Stimulated activated CD4-positive, alpha-beta T cell treated with anti-CD3 and anti-CD28 coated beads, Interleukin-1b, Interleukin-23, amount 100 ng/mL, for 48 hours (primary cell): ENCODE results near the gene MYMK.

Experiments used
- DNase-seq: peaks from one replicate; pipeline ENCODE4 v3.0.0-alpha.2; 2020

The MYMK gene

GRCh38 chr9:133557581-133557980 is 32.8 kb upstream of the MYMK start:
- DNase-seq = no peak

- no peak for DNase-seq
Measured at GRCh38 chr9:133556354-133556753, 31.6 kb upstream of the MYMK start.

GRCh38 chr9:133554729-133555128 is 30.0 kb upstream of the MYMK start:
- DNase-seq = no peak

DNA sequence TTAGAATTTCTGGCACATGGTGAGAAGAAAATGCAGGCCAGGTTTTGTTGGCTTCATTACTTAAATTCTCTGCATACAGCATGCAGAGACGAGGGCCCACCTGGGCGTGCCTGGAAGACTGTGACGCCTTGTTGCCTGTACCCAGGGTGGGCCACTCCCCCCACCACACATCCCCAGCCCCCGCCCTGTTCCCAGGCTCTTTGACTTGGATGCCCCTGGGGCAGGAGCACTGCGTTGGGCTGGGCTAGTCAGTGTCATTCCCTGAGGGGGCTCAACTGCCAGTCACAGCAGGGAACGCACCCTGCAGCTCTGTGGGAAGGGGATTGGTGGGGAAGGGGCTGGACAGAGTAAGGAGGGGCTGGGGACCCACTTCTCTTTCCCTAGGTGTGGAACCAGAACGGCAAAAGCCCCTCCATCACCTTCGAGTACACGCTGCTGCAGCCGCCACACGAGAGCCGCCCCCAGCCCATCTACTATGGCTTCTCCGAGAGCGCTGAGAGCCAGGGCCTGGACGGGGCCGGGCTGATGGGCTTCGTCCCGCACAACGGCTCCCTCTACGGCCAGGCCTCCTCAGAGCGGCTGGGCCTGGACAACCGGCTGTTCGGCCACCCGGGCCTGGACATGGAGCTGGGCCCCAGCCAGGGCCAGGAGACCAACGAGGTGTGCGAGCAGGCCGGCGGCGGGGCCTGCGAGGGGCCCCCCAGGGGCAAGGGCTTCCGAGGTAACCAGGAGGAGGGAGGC is 29.4 kb upstream of the MYMK start:
- DNase-seq = no peak

GRCh38 chr9:133553123-133553522 is 28.4 kb upstream of the MYMK start:
- DNase-seq = no peak

GRCh38 chr9:133552236-133552635 is 27.5 kb upstream of the MYMK start:
- no peak for DNase-seq

- DNase-seq = no peak
Measured at GRCh38 chr9:133551446-133551845, 26.7 kb upstream of the MYMK start.

- DNase-seq = no peak
Measured at GRCh38 chr9:133547116-133547515, 22.4 kb upstream of the MYMK start.

DNA sequence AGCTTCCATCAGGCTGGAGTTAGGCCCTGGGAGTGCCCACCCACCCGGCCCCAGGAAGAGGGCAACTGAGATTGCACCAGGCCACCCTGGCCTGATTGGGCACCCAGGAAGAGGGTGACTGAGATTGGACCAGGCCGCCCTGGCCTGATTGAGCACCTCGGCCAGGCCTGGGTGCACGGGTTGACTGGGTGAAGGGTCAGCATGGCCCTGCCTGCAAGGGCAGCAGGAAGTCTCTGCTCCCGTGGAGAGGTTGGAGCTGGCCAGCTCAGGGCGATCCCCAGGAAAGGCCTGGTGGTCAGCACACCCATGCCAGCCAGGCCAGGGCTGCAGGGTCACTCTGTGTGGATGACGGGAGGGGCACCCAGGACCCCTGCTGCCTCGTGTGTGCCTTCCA is 21.5 kb upstream of the MYMK start:
- no peak for DNase-seq

DNA sequence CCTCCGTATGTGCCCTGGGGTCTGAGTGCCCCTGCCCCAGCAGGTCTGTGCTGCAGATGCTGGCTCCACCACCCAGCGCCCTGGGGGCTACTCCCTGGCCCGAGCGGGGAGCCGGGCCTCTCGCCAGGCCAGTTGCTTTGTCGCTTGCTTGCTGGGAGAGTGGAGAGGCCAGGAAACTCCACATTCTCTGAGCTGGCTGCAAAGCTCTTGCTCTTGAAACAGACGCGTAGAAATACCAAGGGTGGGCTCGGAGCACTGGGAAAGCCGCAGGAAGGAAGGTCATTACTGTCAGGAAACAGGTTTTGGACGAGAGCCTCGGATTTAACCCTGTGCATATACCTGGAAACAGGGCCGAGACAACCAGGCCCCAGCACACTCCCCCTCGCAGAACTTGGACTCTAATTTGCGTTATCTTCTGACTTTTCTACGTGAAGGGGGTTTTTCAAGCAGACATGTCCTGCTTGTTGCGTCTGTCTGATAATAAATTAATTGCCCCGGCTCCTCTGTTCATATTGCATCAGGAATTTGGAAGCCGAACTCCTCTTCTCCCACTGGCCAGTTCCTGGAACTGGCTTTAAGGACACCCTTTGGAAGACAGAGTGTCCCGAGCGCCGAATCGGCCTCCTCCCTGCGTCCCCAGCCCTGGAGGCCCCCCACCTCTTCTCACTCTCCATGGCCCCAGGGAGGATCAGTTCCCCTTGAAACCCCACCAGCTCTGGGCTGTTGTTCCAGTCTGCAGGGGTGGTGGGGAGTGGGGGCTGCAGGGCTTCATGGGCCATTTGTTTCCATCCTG is 20.9 kb upstream of the MYMK start:
- no peak for DNase-seq

DNA sequence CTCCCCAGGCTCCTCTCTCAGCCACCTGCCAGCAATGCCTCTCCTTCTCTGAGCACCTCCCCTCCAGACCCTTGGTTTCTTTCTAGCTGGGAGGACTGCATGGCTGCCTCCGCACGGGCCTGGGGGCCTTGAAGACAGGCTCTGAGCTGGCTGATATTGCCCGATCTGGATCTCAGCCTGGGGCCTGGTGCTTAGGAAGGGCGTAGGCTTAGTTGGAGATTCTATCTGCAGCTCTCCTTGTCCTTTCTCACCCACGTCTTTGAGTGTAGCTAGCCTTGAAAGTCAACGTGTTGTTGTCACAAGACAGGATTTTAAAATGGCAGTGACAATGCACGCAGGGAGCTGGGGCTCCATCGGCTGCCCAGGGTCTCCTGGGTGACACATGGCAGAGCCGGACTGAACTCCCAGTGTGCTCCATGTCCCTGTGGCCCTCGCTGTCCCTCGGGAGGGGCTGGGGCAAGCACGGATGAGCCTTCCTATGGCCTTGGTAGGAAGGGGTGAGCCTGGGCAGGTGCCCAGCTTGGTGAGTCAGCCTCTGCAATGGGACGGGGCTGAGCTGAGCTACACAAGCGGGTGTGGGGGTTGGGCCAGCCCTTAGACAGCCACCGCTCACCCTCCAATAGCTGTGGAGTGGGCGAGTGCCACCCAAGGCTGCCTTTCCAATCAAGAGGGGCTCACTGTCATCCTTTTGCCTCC is 19.2 kb upstream of the MYMK start:
- no peak for DNase-seq

DNA sequence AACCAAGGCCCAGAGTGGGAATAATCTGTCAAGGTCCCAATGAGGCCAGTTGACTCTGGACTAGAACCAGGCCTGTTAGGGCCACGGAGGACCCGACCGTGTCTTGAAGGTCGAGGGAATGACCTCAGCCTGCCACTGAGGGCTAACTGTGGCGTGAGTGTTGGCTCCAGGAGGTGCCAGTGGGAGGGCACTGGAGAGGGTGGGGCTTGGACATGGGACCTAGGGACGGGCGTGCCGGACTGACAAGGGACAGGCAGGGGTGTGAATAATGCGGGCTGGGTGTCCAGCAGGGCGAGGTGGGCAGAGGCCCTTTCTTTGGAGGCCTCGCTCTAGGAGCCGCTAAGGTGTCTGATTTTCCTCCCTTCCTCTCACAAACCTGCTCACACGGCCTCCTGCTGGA is 17.2 kb upstream of the MYMK start:
- no peak for DNase-seq

DNA sequence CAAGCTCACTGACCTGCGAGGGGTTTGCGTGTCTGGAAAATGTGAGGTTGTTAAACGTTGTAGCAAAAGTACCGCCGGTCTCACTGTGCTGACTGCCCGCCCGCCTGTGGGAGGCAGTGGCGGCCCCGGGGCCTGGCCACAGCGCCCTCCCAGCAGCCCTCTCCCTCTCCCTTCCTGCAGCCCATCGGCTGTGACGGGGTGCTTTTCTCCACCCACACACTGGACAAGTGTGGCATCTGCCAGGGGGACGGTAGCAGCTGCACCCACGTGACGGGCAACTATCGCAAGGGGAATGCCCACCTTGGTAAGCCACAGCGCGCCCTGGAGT is 15.9 kb upstream of the MYMK start:
- DNase-seq = no peak

GRCh38 chr9:133539991-133540697 is 15.4 kb upstream of the MYMK start:
- no peak for DNase-seq

DNA sequence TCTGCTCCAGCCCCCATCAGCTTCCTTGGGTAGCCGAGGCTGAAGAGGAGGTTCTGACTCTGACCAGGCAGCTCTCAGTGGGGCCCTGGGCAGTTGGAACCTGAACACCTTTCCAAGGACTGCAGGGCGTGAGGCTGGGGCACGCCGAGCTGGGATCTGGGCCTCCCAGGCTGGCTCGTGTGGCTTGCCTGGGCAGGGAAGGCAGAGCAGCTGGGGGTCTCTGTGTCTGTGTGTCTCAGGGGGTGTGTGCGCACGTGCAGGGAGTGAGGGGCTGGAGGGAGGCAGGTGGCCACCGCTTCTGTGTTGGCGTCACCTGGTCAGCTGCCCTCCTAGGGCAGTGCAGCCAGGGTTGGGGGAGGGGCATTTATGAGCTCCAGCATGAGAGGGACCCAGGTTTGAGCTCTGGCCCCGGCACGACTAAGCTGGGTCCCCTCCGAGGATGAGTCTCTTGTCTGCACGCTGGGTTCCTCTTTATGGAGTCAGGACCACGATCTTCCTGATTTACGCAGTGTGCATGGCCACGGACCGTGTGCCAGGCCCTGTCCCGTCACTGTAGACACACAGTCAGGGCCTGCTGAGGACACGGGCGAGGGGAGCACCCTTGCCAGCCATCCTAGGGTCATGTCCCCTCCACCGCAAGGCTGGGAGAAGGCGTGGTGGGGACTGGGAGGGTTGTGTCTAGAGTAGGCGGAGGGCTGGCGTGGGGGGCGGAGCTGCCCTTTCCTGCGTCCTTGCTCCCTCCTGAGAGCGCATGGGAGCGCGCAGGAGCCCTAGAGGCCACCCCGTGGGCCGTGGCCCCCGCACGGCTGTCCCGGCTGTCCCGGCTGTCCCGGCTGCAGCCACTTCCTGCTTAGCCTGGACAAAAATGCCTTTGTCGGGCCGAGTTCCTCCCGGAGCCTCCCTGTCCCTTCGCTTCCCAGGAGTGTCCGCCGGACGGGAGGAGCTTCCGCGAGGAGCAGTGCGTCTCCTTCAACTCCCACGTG is 14.4 kb upstream of the MYMK start:
- DNase-seq = no peak

GRCh38 chr9:133538176-133538575 is 13.4 kb upstream of the MYMK start:
- no peak for DNase-seq

- no peak for DNase-seq
Measured at GRCh38 chr9:133537257-133537656, 12.5 kb upstream of the MYMK start.

DNA sequence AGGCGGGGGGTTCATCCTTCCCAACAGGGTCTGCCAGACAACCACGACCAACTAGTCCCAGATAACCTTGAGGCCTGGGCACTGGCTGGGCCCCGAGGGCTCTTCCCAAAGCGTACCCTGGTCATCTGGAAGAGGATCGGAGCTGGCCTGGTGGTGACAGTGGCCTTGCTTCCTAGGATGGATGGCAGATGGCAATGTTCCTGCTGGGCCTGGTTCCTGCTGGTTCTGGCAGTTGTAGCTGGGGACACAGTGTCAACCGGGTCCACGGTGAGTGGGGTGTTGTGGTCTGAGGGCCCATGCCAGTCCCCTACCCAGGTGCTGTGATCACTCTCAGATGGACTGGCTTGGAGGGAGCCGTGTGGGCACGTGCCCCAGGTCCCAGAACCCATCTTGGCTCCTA is 11.8 kb upstream of the MYMK start:
- DNase-seq = no peak

DNA sequence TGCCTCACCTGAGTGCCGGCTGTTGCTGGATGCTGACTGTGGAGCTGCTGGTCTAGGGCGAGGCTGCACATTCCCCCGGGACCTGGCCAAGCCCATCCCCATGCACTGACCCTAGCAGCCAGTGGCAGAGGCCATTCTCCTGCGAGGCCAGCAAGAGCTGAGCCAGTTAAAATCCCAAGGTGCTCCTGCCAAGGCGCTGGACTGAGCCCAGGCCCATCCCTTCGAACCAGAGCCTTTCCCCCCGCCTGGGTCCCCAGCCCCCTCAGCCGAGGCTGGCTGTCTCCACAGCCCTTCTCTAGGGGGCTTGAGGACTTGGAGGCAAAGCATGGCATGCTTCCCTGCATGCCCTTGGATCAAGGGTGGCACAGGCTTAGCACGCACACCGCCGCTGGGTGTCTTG is 11.3 kb upstream of the MYMK start:
- DNase-seq = no peak

- DNase-seq = no peak
Measured at GRCh38 chr9:133535306-133535877, 10.6 kb upstream of the MYMK start.

DNA sequence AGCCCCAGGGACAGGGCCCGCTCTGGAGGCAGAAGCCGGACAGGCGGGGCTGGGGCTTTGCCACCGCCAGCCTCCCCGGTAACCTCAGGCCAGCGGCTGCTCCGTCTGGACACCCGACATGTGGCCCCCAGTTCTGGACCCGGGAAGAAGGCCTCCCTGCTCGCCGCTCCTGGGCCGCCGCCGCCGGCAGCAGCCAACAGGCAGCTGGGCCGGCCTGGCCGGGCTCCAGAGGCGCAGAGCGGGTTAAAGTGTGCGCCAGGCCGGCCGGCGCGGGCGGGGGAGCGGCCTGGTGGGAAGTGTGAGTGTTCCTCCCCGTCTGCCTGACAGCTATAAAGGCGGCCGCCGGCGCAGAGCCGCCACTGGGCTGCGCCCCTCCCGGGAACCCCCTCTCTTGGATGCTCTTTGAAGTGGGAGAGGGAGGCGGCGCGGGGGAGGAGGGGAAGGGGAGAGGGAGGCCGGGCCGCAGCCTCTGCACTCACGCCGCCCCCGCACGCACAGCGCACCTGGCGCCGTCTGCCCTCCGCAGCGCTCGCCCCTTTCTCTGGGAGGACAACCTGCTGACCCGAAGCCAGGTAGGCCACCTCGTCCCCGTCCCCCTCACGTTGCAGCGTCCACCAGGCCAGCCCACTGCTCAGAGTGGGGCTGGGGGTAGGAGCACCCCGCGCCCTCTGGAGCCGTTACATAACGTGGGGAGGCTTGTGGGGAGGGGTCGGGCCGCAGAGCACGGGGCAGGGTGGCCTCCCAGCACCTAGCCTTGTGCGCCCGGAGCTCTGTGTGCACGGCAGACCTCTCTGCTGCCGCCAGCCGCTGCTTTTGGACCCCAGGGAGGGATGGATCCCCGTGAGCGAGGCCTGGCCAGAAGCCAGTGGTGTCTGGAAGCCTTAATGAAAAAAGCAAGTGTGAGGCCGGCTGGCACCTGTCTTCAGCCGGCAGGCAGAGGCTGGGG is 9.9 kb upstream of the MYMK start, which contains the start of gene ADAMTSL2:
Gene ADAMTSL2, plus strand, starts transcription at position 359 of the 946 bp plus-strand sequence. CDS start 2,009 bp downstream, outside the sequence.
- DNase-seq = peak; percentile 29
